ENCODE measurements around the gene SETBP1. TPM values are rescaled to one million over a fixed set of nuclear protein-coding genes. Genes with fewer than 3 reads are reported as not detected.

The SETBP1 gene
- total and polyA plus RNA-seq, 3 donors from 2014 or later = 6.2 to 34.7 (median 33.1) TPM

- H3K4me3 ChIP-seq = no peak overlapping the region
- intact Hi-C loops (cut with DNase I; ENCODE audit: low total_unique reads) = no loop called here
- no peaks in the 10 kb centered on the region for H3K9me3 ChIP-seq
- no peaks in the 10 kb centered on the region for H3K36me3 ChIP-seq (ENCODE audit: low read depth, missing control alignments)
- H3K27me3 ChIP-seq = no peaks in the 10 kb centered on the region
- peak; percentile 66 for DNase-seq
- H3K27ac ChIP-seq = peak overlapping the region; percentile 6 to 96
- TF ChIP-seq POLR2A (IDR thresholded peaks at IDR 0.05) = no peak
- no peak for TF ChIP-seq CTCF (IDR thresholded peaks at IDR 0.05)
- H3K4me1 ChIP-seq = peaks cover 15% of the 10 kb centered on the region
- WGBS, 2 donors = 19 to 21% methylated on average over 12 of the region's 12 CpGs
Observed at GRCh38 chr18:44682201-44682870, 1.6 kb downstream of the SETBP1 start.

DNA sequence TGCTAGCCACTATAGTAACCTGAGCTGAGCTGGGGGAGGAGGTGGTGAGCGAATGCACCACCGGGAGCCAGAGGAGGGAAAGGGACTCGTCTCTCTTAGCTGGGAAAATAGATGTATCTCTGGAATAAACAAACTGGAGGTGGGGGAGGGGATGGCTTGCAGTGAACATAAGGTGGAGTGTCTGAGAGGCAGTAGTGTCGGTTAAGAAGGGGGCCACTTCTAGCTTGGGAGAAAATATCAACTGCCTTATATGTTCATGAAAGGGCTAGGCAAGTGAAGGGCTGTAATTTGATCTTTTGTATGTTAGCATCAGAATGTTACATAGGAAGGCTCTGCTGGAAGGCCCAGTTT lies 2.2 kb downstream of the SETBP1 start:
- no peak overlapping the region for H3K4me3 ChIP-seq
- intact Hi-C loops (cut with DNase I; ENCODE audit: low total_unique reads) = no loop called here

DNA sequence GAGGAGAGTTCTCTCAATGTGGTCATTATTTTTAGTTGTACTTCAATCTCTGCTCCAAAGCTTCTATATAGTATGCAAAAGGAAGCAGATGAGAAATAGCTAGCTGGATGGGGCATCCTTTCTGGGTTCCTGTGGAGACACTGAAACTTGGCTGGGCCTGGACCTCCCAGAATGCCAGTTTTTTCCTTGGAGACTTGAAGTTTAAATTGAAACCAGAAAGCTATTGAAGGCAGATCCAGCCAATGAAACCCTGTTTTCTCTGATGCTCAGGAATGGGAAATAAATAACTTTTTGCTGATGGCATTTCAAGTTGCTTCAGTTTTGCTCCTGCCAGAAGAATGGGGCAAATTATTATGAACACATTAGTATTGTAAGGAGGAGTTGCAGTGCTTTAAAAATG lies 2.9 kb downstream of the SETBP1 start:
- Histone ChIP-seq H3K27me3 (no peaks in the 10 kb centered on the region), H3K9me3 (no peaks in the 10 kb centered on the region), H3K4me3 (no peak overlapping the region), H3K27ac (peak overlapping the region in 1 of 2 donors; percentile 96), H3K4me1 (peaks cover 15% of the 10 kb centered on the region), H3K36me3 (ENCODE audit: low read depth, missing control alignments) (no peaks in the 10 kb centered on the region)
- intact Hi-C loops (cut with DNase I; ENCODE audit: low total_unique reads) = no loop called here
- TF ChIP-seq CTCF (IDR thresholded peaks at IDR 0.05) = no peak
- no peak for TF ChIP-seq POLR2A (IDR thresholded peaks at IDR 0.05)
- DNase-seq = no peak

More for the DNA sequence above, 2.2 kb downstream of the SETBP1 start:
- no peaks in the 10 kb centered on the region for H3K9me3 ChIP-seq
- no peaks in the 10 kb centered on the region for H3K36me3 ChIP-seq (ENCODE audit: low read depth, missing control alignments)
- peak overlapping the region; percentile 73 to 96 for H3K27ac ChIP-seq
- peaks cover 15% of the 10 kb centered on the region for H3K4me1 ChIP-seq
- TF ChIP-seq CTCF (IDR thresholded peaks at IDR 0.05) = no peak
- no peaks in the 10 kb centered on the region for H3K27me3 ChIP-seq
- WGBS, 2 donors = 16 to 19% methylated on average over 4 of the region's 4 CpGs
- DNase-seq = peak; percentile 33

DNA sequence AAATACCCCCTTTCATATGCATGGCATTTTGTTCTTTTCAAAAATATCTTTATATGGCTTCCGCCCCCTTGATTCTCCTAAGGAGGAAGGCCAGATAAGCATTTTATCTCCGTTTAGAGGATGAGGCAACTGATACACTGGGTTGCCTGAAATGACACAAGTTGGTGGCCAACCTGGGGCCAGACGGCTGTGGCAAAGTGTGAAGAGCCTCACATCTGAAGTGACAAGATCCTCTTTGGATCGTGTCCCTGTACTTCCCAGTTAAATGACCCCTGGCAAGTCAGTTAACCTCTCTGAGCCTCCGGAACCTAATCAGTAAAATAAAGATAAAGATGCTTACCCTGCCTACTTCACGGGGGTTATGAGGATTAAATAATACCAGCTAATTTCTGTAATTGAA lies 4.6 kb downstream of the SETBP1 start:
- Histone ChIP-seq H3K9me3 (no peaks in the 10 kb centered on the region), H3K27ac (no peak overlapping the region), H3K27me3 (no peaks in the 10 kb centered on the region), H3K4me1 (peaks cover 15% of the 10 kb centered on the region), H3K36me3 (ENCODE audit: low read depth, missing control alignments) (no peaks in the 10 kb centered on the region), H3K4me3 (no peak overlapping the region)
- TF ChIP-seq POLR2A (IDR thresholded peaks at IDR 0.05) = no peak
- TF ChIP-seq CTCF (IDR thresholded peaks at IDR 0.05) = no peak
- intact Hi-C loops (cut with DNase I; ENCODE audit: low total_unique reads) = no loop called here
- 55 to 87% methylated on average over 6 of the region's 6 CpGs for WGBS, 2 donors
- DNase-seq = no peak

DNA sequence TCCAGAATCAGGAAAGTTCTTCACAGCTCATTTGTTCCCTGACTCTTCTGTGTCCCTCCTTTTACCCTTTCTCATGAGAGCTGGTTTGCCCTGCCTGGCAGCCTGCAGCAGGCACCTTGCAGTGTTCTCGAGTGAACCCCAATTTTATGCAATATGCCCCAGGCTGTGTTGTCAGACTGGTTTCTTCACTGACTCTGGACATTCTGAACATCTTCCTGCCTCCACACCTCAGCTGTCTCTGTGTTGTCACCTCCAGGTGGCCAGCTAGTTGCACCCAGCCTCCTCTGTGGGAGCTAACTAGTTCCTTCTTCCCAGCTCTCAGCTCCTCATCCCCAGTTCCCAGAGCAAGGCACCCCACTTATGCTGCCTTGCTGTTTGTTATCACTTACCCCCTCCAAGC lies 5.5 kb downstream of the SETBP1 start:
- H3K27ac ChIP-seq = no peak overlapping the region
- WGBS, 2 donors = 87 to 100% methylated on average over 1 of the region's 1 CpG
- H3K27me3 ChIP-seq = no peaks in the 10 kb centered on the region
- H3K4me1 ChIP-seq = peaks cover 15% of the 10 kb centered on the region
- intact Hi-C loops (cut with DNase I; ENCODE audit: low total_unique reads) = no loop called here
- TF ChIP-seq POLR2A (IDR thresholded peaks at IDR 0.05) = no peak
- no peak for TF ChIP-seq CTCF (IDR thresholded peaks at IDR 0.05)
- no peak for DNase-seq
- no peak overlapping the region for H3K4me3 ChIP-seq
- H3K36me3 ChIP-seq (ENCODE audit: low read depth, missing control alignments) = no peaks in the 10 kb centered on the region
- no peaks in the 10 kb centered on the region for H3K9me3 ChIP-seq
